Mucosa of rectum (tissue), 2 donors: ENCODE data around the gene KRTAP29-1.

Experiments
- H3K27ac ChIP-seq, 2 donors: one replicate each; pipeline ENCODE4 v1.7.0; 2013; ENCODE audit warnings: inconsistent platforms in 2 of 2, low read depth in 2 of 2, low read length in 2 of 2
- H3K27me3 ChIP-seq, 2 donors: one replicate each; pipeline ENCODE4 v1.7.0; 2013; ENCODE audit warnings: low read length in 2 of 2; ENCODE audit not compliant: control insufficient read depth in 2 of 2, insufficient read depth in 2 of 2
- H3K36me3 ChIP-seq, 2 donors: one replicate each; pipeline ENCODE4 v1.7.0; 2013; ENCODE audit warnings: low read length in 2 of 2; ENCODE audit not compliant: control insufficient read depth in 2 of 2, insufficient read depth in 2 of 2
- H3K4me1 ChIP-seq, 2 donors: one replicate each; pipeline ENCODE4 v1.7.0; 2013; ENCODE audit warnings: low read length in 2 of 2, mild to moderate bottlenecking in 1 of 2; ENCODE audit not compliant: control insufficient read depth in 2 of 2, insufficient read depth in 2 of 2
- H3K4me3 ChIP-seq, 2 donors: one replicate each; pipeline ENCODE4 v1.7.0; 2013; ENCODE audit warnings: low read length in 2 of 2
- H3K9ac ChIP-seq, 2 donors: one replicate each; pipeline ENCODE4 v1.7.0; 2013; ENCODE audit warnings: low read length in 2 of 2, low read depth in 1 of 2, mild to moderate bottlenecking in 1 of 2
- H3K9me3 ChIP-seq, 2 donors: one replicate each; pipeline ENCODE4 v1.7.0; 2013; ENCODE audit warnings: low read length in 2 of 2; ENCODE audit not compliant: control insufficient read depth in 2 of 2
- donor health status: healthy.
- donor health status: Normal muscosa, but diverticular disease.

The KRTAP29-1 gene

DNA sequence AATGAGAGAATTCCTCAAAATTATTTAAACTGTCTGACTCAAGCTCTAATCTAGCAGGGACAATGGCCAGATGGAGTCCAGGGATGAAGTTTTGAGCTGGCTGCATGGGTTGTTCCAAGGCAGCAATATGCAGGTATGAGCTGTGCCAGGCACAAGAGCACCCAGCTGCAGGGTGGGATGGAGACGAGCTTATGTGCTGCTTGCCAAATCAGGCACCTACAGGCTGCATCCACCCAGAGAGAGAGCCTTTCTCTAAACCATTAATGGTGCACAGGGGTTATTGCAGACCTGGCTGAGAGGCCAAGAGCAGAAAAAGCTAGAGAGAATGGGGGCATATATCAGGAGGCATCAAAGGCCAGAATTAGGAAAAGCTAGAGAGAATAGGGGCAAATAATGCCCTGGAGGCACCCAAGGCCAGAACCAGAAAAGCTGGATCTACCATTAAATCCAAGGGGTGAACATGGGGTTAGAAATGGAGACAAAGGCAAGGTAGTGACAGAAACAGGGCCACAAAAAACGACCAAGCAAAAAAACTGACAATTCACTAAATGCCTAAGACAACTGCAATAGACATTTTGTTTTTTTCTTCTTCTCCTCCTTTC, 37.0 kb upstream of the KRTAP29-1 start:
- Histone ChIP-seq H3K9me3 (no peaks in the 10 kb centered on the region), H3K4me3 (no peak overlapping the region), H3K27me3 (no peaks in the 10 kb centered on the region), H3K9ac (no peak overlapping the region), H3K36me3 (no peaks in the 10 kb centered on the region), H3K27ac (no peak overlapping the region), H3K4me1 (no peaks in the 10 kb centered on the region)

DNA sequence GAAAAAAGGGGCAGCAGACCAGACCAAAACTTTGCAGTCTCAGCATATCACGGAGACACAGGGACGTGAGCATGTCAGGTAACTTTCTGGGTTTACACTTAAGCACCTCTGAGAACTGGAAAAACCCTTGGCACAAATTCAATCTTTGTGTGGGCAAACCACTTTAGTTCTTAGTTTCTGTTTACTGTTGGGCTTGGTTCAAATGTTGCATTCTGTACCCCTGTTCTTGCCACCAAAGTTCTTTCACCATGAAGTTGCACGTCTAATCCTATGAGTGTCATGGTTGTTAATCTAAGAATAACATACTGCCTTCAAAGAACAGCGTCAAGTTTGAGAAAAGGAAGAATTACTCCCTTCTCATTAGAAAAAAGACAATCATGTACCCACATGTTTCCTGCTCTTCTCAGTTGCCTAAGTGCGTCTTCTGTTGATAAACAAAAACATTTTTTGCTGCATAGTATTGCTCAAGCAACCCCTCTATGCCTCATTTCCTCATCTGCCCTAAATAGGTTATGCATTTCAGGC, 36.4 kb upstream of the KRTAP29-1 start:
- Histone ChIP-seq H3K27me3 (no peaks in the 10 kb centered on the region), H3K36me3 (no peaks in the 10 kb centered on the region), H3K9me3 (no peaks in the 10 kb centered on the region), H3K27ac (no peak overlapping the region), H3K4me1 (no peaks in the 10 kb centered on the region), H3K4me3 (no peak overlapping the region), H3K9ac (no peak overlapping the region)

DNA sequence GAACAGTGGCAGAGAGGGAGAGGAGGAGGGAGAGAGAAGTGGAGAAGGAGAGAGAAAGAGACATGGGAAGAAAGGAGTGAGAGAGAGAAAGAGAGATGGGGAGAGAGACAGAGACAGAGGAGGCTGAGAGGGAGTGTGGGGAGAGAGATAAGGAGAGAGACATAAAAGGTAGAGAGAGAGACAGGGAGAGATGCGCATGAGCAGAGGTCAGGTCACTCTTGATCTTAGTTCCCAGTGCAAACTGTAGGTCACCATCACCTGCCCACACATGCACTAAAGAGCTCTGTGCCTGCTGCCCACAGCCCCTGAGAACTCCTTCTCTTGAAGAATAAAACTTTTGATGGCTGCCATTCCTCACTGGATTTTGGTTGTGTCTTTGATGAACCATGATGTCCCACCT, 33.1 kb upstream of the KRTAP29-1 start:
- no peaks in the 10 kb centered on the region for H3K9me3 ChIP-seq
- no peak overlapping the region for H3K27ac ChIP-seq
- H3K36me3 ChIP-seq, result no peaks in the 10 kb centered on the region
- H3K4me3 ChIP-seq, result no peak overlapping the region
- no peaks in the 10 kb centered on the region for H3K4me1 ChIP-seq
- H3K9ac ChIP-seq, result no peak overlapping the region
- H3K27me3 ChIP-seq, result no peaks in the 10 kb centered on the region

DNA sequence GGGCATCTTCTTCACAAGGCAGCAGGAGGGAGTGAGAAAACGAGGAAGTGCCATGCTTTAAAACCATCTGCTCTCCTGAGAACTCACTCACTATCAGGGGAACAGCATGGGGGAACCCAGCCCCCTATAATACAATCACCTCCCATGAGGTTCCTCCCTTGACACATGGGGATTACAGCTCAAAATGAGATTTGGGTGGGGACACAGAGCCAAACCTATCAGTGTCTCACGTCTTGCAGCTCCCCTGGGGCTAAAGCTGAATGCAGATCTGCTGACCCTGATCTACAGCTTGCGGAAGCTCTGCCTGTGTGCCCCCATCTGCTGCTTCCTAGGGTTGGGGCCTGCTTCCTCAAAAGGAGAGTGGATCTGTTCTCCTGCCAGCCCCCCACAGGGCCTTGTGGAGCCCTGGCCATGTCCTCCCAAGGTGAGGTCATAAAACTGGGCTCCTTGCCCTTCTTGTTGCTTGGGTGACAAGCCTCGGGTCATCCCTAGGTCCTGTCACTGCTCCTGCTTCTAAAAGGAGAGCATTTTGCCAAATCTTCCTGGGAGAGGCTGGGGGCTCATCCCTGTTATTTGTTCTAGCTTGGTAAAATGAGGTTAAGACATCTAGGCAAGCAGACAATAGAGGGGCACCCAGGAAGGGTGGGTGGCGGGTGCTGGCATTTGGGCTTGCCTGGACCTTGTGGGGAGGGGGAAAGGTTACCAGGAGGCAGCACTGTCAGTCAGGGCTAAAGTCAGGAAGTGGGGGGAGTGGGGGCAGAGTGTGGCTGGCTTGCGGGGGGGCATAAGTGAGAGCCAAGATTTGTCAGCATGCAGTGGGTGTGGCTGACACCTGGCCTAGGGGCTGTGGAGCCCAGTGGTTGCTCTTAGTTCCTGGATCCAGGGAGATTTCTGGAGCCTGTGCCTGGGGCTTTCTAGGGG, 32.0 kb upstream of the KRTAP29-1 start:
- Histone ChIP-seq H3K4me1 (no peaks in the 10 kb centered on the region), H3K4me3 (no peak overlapping the region), H3K27ac (no peak overlapping the region), H3K36me3 (no peaks in the 10 kb centered on the region), H3K9me3 (no peaks in the 10 kb centered on the region), H3K9ac (no peak overlapping the region), H3K27me3 (no peaks in the 10 kb centered on the region)

DNA sequence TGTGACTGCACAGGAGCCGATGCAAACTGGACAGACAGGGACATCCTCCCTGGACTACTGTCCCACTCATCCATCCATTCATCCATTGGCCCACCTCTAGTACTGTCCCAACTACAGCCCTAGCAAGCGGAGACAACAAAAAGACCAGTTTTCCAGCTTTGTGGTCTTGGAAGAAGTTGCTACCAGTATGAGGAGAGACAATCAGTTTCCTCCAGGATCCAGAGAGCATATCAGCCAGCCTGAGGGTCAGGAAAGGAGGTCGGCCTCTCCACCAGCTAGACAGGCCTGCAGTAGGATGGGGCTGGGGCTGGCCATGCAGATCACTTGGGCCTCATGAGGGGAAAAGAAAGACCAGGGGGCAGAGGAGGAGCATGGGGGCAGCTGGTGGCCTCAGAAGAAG, 31.2 kb upstream of the KRTAP29-1 start:
- no peak overlapping the region for H3K27ac ChIP-seq
- no peak overlapping the region for H3K4me3 ChIP-seq
- no peaks in the 10 kb centered on the region for H3K36me3 ChIP-seq
- no peak overlapping the region for H3K9ac ChIP-seq
- H3K27me3 ChIP-seq, result no peaks in the 10 kb centered on the region
- H3K4me1 ChIP-seq, result no peaks in the 10 kb centered on the region
- H3K9me3 ChIP-seq, result no peaks in the 10 kb centered on the region

DNA sequence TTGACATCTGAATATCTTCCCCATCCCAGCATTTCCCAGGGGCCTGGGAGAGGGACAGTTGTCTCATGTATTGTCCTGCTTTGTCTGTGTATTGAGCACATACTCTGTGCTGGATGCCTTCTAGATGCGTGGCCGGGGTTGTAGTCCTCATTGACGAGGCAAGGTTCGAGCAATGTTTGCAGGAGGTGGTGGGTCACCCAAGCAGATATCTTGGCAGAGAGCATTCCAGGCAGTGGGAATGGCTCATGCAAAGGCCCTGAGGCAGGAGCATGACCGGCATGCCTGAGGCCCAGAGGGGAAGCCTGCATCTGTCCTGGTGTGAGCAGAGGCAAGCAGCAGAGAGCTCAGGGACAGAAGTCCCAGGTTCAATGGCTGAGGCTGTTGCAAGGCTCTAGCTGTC, 30.4 kb upstream of the KRTAP29-1 start:
- H3K36me3 ChIP-seq, result no peaks in the 10 kb centered on the region
- no peak overlapping the region for H3K4me3 ChIP-seq
- H3K27ac ChIP-seq, result no peak overlapping the region
- no peaks in the 10 kb centered on the region for H3K27me3 ChIP-seq
- H3K9me3 ChIP-seq, result no peaks in the 10 kb centered on the region
- no peak overlapping the region for H3K9ac ChIP-seq
- H3K4me1 ChIP-seq, result no peaks in the 10 kb centered on the region

DNA sequence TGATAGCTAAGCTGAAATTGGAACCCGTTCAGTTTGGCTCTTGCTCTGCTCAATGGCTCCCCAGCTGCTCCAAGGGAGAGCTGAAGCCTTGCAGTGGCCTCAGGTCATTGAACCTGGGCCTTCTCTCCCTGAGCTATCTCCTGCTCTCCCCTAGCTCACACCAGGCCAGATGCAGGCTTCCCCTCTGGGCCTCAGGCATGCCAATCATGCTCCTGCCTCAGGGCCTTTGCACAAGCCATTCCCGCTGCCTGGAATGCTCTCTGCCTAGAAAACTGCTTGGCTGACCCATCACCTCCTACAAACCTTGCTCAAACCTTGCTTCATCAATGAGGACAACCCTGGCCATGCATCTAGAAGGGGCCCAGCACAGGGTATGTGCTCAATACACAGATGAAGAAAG, 29.6 kb upstream of the KRTAP29-1 start:
- H3K9me3 ChIP-seq, result no peaks in the 10 kb centered on the region
- no peak overlapping the region for H3K9ac ChIP-seq
- H3K27ac ChIP-seq, result no peak overlapping the region
- no peaks in the 10 kb centered on the region for H3K4me1 ChIP-seq
- no peak overlapping the region for H3K4me3 ChIP-seq
- H3K27me3 ChIP-seq, result no peaks in the 10 kb centered on the region
- H3K36me3 ChIP-seq, result no peaks in the 10 kb centered on the region

DNA sequence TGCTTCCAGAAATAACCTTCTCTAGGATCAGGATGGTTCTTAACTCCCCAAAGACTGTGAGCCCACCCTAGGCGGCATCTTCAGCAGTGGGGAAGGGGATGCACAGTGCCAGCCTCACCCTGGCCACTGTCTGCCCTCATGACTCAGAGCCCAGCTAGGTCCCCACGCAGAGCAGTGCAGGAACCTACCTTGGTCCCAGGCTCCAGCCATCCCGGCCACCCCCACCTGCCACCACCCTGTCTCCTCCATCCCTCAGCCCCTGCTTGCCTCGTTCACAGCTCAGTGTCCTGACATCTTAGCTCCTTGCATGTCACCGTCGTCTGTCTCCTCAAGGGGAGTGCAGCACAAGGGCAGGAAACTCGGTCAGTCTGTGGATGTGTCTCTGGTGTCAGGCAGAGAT, 29.0 kb upstream of the KRTAP29-1 start:
- Histone ChIP-seq H3K36me3 (no peaks in the 10 kb centered on the region), H3K27ac (no peak overlapping the region), H3K9me3 (no peaks in the 10 kb centered on the region), H3K4me1 (no peaks in the 10 kb centered on the region), H3K27me3 (no peaks in the 10 kb centered on the region), H3K9ac (no peak overlapping the region), H3K4me3 (no peak overlapping the region)

DNA sequence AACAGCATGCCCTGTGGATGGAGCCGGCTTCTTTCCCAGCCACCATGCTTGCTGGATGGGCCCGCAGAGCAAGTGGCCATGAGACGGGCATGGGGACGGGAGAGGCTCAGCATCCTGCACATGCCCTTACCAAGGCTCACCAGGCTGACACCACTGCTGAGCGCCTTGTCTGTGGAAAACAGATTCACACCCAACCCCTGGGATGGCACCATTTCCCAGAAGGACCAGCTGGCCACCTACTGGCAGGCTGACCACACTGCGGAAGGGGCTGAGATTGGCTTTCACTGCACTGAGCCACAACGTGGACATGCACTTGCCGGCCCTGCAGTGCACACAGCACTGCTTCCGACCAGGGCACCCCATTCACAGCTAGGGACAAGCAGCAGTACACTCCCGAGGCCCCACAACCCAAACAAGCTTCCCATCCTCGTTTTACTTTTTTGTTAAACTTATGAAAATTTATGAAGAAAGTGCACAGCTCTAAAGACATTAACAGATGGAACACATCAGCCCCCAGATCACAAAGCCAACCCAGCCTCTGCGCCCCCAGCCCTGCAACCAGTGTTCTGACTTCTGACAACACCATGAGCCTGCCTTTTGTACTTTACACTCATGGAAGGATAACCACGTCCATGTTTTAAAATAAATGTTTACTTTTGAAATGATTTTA, 26.8 kb upstream of the KRTAP29-1 start:
- H3K4me3 ChIP-seq, result no peak overlapping the region
- H3K27me3 ChIP-seq, result no peaks in the 10 kb centered on the region
- H3K9ac ChIP-seq, result no peak overlapping the region
- H3K27ac ChIP-seq, result no peak overlapping the region
- no peaks in the 10 kb centered on the region for H3K36me3 ChIP-seq
- H3K4me1 ChIP-seq, result no peaks in the 10 kb centered on the region
- no peaks in the 10 kb centered on the region for H3K9me3 ChIP-seq

DNA sequence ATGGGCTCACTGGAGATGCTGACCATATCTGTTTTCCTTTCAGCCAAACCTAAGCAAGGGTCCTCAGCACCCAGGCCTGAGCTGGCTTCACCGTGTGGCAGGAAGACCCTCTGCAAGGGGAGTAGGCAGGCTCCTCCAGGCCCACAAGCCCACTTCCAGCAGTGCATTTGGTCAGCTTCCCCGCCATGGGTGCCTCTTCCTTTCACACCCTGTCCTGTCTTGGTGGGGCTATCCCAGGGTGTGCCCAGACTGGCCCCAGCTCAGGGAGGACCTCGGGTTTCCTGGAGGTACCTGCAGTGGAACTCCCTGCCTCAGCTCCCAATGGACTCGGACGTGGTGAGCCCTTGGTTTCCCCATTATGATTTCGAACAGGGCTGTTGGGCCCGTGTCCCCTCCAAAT, 25.6 kb upstream of the KRTAP29-1 start:
- Histone ChIP-seq H3K27me3 (no peaks in the 10 kb centered on the region), H3K36me3 (no peaks in the 10 kb centered on the region), H3K9me3 (no peaks in the 10 kb centered on the region), H3K9ac (no peak overlapping the region), H3K4me3 (no peak overlapping the region), H3K27ac (no peak overlapping the region), H3K4me1 (no peaks in the 10 kb centered on the region)
